Endometrial microvascular endothelial cells (primary cell): ENCODE results near the gene ATP11A. TPM values are rescaled to one million over a fixed set of nuclear protein-coding genes. Genes with fewer than 3 reads are reported as not detected.

ENCODE experiments used
- in situ Hi-C: cut with HindIII; loops from 2 replicates; pipeline ENCODE4 v1.10.0; 2017; ENCODE audit warnings: low sequenced_read_pairs, low pct_unique_long_range_greater_than_20kb; ENCODE audit errors: inconsistent ontology term
- total RNA-seq: library from RNA; depleted of rRNA; stranded (reverse); fragments of >200 nt; gene quantifications from one replicate; pipeline ENCODE4 v1.2.3, GENCODE V29; 2015; ENCODE audit errors: inconsistent ontology term

ATP11A gene
- total RNA-seq, 1 donor from 2014 or later, result 45.8 TPM

DNA sequence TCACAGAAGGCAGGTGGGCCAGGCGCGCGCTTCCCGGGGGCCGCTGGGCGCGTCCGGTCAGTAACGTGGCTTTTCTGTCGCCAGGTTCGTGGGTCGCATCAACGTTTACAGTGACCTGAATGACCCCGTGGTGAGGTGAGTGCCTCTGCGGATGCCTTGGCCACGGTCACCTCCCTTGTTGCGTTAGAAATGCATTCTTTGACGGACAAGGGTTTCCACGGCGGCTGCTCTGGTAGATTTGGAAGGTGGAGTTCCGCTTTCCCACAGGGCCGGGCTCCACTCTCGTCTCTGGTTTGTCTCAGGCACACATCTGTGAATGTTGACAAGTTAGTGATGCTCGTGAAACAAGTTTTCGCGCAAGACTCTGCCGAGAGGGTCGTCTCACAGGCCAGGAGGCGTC, 130.0 kb downstream of the ATP11A start:
- in situ Hi-C loops, result no loop called here

DNA sequence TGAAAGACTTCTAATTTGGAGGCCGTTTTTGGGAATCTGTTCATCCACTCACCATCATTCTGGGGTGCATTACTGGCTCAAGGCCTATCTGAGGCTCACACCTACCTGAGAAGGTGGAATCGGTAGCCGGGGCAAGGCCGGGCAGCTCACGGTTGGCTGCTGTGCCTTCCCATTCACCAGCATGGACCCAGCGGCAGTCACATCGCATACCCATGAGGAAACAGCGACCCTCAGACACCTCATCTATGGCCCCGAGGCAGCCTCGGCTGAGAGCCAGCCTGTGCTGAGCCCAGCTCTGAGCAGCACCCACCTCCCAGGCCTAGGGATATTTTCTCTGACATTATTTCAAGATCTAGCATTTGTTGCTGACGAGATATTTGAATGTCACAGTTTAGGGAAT, 130.5 kb downstream of the ATP11A start:
- in situ Hi-C loops, result no loop called here

DNA sequence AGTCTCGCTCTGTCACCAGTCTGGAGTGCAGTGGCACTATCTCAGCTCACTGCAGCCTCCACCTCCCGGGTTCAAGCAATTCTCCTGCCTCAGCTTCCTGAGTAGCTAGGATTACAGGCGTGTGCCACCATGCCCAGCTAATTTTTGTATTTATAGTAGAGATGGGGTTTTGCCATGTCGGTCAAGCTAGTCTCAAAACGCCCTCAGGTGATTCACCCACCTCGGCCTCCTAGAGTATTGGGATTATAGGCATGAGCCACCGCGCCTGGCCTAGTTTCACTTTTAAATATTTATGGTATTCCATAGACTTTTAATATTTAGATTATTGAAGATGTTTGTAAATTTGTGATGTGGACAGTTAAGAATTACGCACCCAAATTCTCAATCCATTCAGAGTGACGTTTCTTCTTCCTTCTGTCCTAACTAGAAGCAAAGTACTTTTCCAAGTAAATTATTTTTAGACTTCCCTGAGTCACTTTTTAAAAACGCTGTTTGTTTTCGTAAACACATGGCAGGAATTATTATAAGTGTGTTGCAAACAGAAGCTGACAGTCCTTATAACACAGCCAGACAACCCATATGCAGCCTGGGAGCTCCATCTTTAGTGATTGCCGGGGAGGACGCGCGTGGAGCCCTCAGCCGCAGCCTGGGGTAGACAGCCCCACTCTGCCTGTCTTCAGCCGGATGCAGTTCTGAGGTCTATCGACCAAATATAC, 131.7 kb downstream of the ATP11A start:
- in situ Hi-C loops, result no loop called here

DNA sequence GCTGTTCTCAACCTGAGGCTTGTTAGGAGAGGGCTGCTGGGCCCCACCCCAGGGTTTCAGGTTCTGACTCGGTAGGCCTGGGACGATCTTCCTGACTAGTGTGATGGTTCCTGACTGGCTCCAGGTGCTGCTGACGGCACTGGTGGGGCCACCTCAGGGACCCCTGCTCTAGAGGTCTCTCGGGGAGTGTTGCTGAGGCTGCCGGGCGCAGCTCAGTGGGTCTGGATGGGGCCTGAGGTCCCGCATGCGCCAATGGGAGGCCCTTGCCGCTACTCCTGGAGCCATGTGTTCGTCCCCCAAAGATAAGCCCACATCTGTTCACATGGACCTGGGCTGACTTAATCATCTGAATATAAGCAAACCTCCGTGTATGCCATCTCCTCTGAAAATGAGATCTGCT, 133.0 kb downstream of the ATP11A start:
- in situ Hi-C loops, result no loop called here

DNA sequence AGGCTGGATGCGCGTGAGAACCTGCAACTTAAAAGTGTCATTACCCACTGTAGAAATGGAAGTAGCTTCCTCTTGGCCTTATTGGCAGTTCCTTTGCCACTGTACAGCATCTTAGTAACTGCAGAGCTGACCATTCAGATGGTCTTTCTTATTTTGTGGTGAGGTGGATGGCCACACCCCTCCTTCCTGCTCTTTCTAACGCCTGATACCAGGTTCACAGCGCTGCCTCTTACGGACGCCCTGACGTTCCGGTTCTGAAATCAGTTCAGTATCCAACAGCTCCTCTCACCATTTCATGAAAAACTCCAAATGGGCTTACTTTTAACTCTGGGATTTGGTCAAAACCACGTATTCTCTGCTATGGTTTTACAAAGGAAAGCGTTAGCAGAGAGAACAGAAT, 134.6 kb downstream of the ATP11A start:
- in situ Hi-C loops, result no loop called here

DNA sequence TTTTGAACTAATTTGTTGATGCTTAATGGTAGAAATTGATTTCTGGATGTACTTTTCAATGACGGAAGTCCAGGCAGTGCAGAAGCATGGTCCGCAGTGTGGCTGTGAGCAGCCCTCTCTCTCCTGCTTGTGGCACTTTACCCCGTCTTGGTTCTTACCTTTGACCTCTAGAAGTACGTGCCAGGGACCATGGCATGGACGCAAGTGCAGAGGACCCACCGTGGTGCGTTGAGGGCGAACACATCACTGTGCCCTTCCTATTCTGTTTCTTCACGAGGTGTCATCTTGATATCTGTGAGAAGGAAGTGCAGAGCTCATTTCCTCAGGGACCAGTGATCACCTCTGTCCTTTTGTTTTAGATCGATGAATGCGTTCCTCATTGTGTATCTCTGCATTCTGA, 135.2 kb downstream of the ATP11A start:
- in situ Hi-C loops, result no loop called here

DNA sequence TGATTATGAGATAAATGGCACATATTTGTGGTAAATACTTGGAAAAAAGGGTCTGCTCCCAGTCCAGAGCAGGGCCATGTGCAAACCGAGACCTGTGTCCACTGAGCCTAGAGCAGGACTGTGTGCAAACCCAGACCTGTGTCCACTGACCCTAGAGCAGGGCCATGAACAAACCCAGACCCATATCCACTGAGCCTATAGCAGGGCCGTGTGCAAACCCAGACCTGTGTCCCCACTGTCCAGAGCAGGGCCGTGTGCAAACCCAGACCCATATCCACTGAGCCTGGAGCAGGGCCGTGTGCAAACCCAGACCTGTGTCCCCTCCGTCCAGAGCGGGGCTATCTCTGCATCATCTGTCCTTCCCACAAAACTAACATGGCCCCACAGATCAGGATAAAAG, 136.0 kb downstream of the ATP11A start:
- in situ Hi-C loops, result no loop called here

DNA sequence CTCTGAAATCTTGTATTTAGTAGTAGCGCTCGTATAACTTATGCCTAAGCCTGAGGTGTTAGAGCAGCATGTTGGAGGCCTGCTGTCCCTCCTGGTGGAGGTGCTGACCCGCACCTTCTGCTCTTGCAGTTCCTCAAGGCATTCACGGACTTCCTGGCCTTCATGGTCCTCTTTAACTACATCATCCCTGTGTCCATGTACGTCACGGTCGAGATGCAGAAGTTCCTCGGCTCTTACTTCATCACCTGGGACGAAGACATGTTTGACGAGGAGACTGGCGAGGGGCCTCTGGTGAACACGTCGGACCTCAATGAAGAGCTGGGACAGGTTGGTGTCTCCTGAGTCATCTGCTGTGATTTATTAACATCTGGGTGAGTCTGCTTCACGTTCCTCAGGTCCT, 136.7 kb downstream of the ATP11A start:
- in situ Hi-C loops, result no loop called here

DNA sequence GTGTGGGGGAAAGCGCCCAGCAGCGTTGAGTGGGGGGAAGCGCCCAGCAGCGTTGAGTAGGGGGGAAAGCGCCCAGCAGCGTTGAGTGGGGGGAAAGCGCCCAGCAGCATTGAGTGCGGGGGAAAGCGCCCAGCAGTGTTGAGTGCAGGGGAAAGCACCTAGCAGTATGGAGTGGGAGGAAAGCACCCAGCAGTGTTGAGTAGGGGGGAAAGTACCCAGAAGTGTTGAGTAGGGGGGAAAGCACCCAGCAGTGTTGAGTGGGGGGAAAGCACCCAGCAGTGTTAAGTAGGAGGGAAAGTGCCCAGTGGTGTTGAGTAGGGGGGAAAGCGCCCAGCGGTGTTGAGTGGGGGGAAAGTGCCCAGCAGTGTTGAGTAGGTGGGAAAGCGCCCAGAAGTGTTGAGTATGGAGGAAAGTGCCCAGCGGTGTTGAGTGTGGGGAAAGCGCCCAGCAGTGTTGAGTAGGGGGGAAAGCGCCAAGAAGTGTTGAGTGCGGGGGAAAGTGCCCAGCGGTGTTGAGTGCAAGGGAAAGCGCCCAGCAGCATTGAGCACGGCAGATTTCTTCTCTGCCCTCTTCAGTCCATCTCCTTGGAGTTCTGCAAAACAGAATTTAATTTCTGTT, 138.4 kb downstream of the ATP11A start:
- in situ Hi-C loops, result no loop called here

DNA sequence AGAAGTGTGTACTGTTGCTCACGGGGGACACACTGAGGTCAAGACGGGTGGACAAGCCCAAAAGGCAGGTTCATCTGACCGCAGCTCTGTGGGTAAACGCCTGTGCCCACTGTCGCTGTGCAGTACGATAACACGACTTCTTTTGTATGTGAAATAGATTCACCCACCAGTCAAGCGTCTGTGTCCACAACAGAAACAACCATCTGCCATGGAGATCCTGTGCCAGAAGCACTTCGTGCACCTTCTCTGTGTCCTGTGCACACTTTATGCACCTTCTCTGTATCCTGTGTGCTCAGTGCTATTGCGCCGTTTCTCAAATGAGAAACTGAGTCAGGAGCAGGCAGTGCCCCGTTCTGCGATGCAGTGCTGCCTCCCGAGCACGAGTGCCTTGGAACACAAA, 138.9 kb downstream of the ATP11A start:
- in situ Hi-C loops, result no loop called here

DNA sequence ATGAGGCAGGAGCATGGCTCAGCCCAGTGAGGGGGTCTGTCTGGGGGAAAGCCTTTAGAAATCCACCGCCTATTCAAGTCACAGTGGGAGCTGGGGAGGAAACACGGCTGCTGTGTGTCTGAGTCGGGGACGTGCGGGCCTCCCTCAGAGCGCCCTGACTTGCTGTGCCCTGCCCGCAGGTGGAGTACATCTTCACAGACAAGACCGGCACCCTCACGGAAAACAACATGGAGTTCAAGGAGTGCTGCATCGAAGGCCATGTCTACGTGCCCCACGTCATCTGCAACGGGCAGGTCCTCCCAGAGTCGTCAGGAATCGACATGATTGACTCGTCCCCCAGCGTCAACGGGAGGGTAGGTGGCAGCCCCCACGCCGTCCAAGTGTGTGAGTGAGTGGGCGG, 141.4 kb downstream of the ATP11A start:
- in situ Hi-C loops, result no loop called here

DNA sequence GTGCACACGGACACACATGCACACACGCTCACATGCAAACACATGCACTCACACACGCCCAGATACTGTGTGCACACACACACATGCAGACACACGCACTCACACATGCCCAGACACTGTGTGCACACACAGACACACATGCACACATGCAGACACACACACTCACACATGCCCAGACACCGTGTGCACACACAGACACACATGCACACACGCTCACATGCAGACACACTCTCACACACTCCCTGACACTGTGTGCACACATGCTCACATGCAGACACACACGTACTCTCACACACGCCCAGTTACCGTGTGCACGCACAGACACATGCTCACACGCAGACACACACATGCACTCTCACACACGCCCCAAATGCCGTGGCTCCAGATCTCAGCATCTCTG, 142.0 kb downstream of the ATP11A start:
- in situ Hi-C loops, result no loop called here

DNA sequence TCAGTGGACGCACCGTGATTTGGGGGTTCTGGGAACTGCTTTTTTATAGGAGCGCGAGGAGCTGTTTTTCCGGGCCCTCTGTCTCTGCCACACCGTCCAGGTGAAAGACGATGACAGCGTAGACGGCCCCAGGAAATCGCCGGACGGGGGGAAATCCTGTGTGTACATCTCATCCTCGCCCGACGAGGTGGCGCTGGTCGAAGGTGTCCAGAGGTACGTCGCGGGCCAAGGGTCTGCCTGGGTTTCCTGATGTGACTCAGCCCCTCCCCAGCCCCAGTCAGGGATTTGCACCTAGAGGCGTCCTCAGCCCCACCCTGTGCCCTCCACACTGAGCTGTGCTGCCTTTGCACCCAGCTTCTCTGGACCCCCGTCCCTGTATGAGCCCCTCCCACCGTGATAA, 143.0 kb downstream of the ATP11A start:
- in situ Hi-C loops, result no loop called here

DNA sequence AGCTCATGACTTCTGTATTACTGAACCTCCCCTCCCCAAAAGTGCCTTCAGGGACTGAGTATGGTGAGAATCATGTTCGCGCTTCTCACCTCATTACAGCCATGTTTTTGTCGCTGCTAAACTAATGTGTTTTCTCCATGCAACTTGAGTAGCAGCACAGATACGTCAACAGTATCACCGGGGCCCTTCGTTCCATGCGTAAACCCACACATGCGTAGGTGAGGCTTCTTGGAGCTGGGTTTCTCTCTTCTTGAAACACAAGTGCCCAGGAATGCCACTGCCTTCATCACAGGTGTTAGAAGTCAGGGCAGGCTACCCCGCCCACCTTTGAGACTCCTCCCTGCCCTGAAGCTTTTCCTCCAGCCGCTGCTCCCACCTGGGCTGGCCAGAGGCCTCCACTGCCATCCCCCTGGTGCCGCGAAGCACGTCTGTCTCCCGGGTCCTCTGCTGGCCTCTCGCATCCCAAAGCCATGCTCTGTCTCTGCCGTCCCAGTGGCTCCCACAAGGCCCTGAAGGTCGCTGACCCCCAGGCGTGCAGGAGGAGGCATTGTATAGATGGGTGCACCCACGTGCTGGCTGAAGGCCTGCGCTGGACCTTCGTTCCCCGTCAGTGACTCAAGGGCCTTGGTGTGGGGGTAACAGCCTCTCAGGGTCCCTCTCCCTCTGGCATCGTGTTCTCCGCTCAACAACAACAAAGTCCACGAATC, 143.9 kb downstream of the ATP11A start:
- in situ Hi-C loops, result no loop called here

DNA sequence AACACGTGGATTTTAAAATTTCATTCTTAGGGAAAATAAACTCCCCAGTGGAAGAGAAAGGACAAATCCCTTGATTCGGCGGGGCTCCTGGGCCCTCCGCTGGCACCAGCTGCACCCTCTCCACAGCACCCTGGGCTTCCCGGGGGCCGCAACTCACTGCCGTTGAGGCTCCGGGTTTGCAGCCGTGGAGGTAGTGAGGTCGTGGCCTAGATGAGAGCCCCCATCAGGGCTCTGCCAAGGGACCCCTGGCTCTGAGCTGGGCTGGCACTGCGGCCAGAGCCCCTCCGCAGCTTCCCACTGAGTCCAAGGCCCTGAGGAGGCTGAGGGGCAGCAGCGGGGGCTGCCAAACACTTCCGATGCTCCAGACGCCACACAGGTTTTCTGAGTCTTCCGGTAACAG, 145.5 kb downstream of the ATP11A start:
- in situ Hi-C loops, result no loop called here

DNA sequence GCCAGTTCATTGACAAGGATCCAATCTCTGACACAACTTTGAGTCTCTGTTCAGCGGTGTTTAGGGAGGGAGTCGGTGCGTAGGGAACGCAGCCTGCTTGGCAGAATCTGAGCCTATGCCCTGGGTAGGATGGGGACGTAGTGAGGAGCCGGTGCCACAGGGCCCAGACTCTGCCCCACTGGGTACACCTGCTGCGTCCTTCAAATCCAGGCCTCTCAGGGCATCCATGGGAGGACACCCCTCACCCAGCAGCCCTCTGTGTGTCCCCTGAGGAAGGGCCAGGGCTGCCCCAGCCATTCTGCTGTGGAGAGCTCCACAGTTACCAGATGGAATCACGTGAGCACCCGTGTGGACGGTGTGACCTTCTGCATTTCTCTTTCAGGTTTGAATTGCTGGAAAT, 146.0 kb downstream of the ATP11A start:
- in situ Hi-C loops, result no loop called here

DNA sequence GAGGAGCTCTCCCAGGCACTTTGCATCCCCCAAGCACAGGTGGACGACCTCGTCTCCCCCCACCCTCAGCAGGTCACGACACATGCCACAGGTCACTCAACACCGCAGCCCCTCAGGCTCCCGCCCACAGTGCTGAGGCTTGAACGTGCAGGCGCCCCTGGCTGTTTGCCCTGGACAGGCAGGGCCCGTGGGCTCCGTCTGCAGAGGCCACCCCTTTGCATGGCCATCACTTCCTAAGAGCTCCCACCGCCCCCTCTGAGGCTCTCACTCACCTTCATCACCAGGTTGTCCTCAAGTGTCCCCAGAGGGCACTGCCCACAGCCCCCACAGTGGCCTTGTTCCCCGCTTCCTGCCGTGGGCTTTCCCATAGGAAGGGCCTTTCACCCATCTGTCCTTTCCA, 147.1 kb downstream of the ATP11A start:
- in situ Hi-C loops, result no loop called here

DNA sequence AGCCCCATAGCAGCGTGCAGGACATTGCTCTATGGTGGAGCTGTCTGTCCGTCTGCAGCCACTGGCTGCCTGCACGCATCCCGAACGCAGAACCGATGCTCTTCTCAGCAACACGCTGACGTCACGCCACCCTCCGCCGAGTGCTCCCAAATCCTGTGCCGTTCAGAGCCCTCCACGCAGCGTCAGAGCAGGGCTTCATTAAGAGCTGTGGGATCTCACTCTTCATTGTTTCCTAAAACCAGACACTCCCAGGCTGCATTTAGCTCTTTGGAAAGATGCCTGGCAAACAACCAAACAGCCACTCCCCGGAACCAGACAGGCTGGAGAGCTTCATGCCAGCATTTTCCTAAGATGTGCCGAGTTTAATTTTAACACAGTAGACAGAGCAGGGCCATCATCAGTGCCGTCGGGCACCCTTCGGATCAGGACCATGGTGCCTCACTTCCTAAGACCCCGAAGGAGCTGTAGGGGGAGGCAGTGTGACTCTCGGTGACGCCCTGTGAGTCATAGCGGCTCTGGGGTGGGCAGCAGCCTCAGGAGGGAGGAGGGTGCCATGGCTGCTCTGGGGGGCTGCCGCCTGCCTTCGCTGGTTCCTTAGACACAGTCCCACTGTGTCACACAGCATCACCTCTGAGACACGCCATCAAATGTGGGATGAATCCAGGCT, 147.7 kb downstream of the ATP11A start:
- in situ Hi-C loops, result no loop called here

DNA sequence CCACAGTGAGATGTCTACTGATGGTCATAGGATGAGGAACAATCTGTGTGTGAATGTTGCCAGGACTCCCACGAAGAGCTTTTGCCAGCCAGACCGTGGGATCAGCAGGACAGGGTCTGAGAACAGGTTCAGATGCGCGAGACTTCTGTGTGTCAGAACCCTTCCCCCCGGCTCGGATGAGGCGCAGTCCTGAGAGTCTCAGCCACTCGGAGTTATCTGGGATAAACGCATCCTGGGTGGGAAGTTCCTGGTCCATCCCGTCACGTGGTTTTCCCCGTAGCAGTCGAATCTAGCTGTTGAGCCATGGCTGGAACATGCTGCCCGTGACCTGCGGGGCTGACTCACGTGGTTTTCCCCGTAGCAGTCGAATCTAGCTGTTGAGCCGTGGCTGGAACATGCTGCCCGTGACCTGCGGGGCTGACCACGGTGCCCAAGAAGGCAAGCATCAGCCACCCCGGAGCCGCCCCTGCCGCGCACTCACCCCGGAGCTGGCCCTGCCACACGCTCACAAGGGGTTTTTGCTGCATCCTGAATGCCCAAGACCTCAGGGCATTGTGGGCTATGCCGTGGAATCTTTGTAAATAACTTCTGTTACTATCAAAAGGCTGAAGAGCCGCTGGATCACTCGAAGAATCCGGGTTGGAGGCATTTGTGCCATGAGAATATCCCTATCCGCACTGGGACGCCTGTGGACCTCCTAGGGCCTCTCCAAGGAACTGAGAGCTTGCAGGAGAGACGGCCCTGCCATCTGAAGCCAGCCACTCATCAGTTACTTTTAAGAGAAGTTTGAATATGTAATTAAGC, 148.4 kb downstream of the ATP11A start:
- in situ Hi-C loops, result no loop called here
